ENCODE results near the gene RSPRY1.

Gene RSPRY1

GRCh38 chr16:57289391-57290257 lies 103.5 kb downstream of the RSPRY1 start:
- DNase-seq (ENCODE audit: extremely low read depth in 1 of 2, low read depth in 1 of 2): no peak
